Measurements from ENCODE around the gene CDR2.
"Not testable (repeated sequence)": the region's sequence is repeated elsewhere in the genome, so short reads cannot be mapped to it uniquely, and the experiment has no call there.

CDR2 gene

GRCh38 chr16:22306788-22307187, 67.6 kb downstream of the CDR2 start:
- H3K9me3 Mint-ChIP-seq, result no peaks in the 10 kb centered on the region
- peaks cover 33% of the 10 kb centered on the region for H3K36me3 Mint-ChIP-seq
- no peaks in the 10 kb centered on the region for H3K27me3 Mint-ChIP-seq
- DNase-seq, result no peak
- CTCF ChIA-PET, result no interaction called here
- H3K4me1 Mint-ChIP-seq, result peaks cover 3% of the 10 kb centered on the region
- H3K4me3 Mint-ChIP-seq, result no peak overlapping the region
- no peak overlapping the region for H3K27ac Mint-ChIP-seq

DNA sequence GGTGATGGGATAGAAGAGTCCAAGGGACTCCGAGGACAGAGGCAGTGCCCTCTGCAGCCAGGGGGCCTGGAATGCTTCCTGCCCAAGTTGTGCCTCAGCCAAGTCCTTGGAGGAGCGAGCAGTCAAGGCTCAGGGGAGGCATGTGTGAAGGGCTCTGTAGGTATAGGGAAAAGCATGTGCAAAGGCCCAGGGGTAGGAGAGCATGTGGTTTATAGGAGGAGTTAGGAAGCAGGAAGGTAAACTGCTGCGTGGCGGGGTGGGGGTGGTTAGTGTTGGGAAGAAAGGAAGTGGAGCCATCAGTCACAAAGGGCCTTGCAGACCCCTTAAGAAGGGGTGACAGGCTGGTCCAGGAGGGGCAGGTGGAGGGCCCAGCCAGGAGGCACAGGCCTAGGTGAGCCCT, 70.0 kb downstream of the CDR2 start:
- no peak for DNase-seq
- Mint-ChIP-seq H3K36me3 (peaks cover 35% of the 10 kb centered on the region), H3K4me3 (no peak overlapping the region), H3K4me1 (peaks cover 15% of the 10 kb centered on the region), H3K27me3 (no peaks in the 10 kb centered on the region), H3K27ac (no peak overlapping the region), H3K9me3 (no peaks in the 10 kb centered on the region)
- CTCF ChIA-PET, result interaction anchor here (1.7 kb wide), 1 partner anchor 102 kb away, joined by 4 read pairs; no protein-coding TSS in a partner anchor

DNA sequence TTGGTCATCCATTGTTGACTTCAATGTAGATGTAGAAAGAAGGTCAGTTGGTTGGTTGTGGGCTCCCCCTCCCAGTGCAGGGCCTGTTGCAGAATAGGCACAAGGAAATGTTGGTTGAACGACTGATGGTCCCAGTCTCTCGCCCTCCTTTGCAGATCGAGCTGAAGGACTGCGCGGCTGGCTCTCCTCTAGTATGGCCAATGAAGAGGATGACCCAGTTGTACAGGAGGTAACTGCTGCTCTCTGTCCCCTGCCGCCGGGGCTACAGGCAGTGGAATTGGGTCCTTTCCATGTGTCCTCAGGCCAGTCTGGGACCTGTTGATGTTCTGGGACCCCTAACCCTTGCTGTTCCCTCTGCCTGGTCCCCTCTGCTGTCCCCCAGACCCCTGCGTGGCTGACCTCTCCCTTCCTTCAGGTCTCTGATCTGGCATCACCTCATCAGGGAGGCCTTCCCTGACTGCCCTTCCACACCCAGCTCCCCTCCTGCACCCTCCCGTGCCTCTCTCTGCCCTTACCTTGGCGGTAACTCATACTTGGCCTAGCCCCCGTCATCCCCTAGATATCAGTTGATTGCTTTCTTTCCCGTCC, 71.5 kb downstream of the CDR2 start:
- H3K4me1 Mint-ChIP-seq, result peaks cover 27% of the 10 kb centered on the region
- CTCF ChIA-PET, result interaction anchor here (1.2 to 1.7 kb wide), 2 partner anchors 18 to 101 kb away, joined by 4 read pairs; no protein-coding TSS in a partner anchor
- no peak overlapping the region for H3K4me3 Mint-ChIP-seq

GRCh38 chr16:22301423-22301822, 73.0 kb downstream of the CDR2 start:
- CTCF ChIA-PET, result interaction anchor here (1.1 to 6.4 kb wide), 9 partner anchors 9 to 299 kb away, joined by 3 to 115 read pairs (median 10); partner anchors contain the start of gene EEF2K
- peaks cover 32% of the 10 kb centered on the region for H3K4me1 Mint-ChIP-seq
- not testable (repeated sequence) for H3K27me3 Mint-ChIP-seq, H3K9me3 Mint-ChIP-seq, H3K4me3 Mint-ChIP-seq, DNase-seq, H3K27ac Mint-ChIP-seq
- peaks cover 41% of the 10 kb centered on the region for H3K36me3 Mint-ChIP-seq

More for the DNA sequence above, 71.5 kb downstream of the CDR2 start:
- no peaks in the 10 kb centered on the region for H3K9me3 Mint-ChIP-seq
- peaks cover 38% of the 10 kb centered on the region for H3K36me3 Mint-ChIP-seq
- no peaks in the 10 kb centered on the region for H3K27me3 Mint-ChIP-seq
- H3K27ac Mint-ChIP-seq, result no peak overlapping the region
- DNase-seq, result no peak

DNA sequence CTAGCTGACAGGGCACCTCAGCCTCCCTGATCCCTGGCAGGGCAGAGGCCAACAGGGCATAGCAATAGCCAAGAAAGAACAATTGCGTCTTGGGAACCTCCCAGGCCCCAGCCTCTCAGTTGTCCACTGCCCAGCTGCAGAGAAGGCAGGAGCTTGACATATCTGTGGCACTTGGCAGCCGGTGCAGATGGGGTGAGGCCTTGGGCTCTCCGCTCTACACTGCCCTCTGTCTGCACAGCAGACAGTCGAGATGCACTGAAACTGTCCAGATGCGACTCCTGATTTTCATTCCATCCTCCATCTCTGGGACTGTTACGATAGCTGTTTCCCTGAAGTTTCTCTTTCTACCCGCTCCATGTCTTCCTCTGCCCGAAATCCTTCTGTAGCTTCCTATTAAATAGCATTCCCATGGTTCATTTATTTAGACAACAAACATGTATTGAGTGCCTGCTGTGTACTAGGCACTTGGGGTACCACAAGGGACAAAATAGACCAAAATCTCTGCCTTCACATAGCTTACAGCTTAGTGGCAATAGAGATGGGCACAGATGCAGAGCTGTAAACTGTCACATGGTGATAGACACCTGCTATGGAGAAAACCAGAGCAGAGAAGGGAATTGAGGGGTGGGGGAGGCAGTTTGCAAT, 73.9 kb downstream of the CDR2 start:
- H3K4me3 Mint-ChIP-seq, result no peak overlapping the region
- DNase-seq, result peak; percentile 67
- H3K27me3 Mint-ChIP-seq, result peaks cover 4% of the 10 kb centered on the region
- CTCF ChIA-PET, result interaction anchor here (0.5 to 6.4 kb wide), 20 partner anchors 9 to 298 kb away, joined by 3 to 115 read pairs (median 4); partner anchors contain the start of genes CDR2 and EEF2K
- H3K9me3 Mint-ChIP-seq, result no peaks in the 10 kb centered on the region
- H3K36me3 Mint-ChIP-seq, result peaks cover 39% of the 10 kb centered on the region
- peak overlapping the region; percentile 17 for H3K27ac Mint-ChIP-seq
- peaks cover 37% of the 10 kb centered on the region for H3K4me1 Mint-ChIP-seq

DNA sequence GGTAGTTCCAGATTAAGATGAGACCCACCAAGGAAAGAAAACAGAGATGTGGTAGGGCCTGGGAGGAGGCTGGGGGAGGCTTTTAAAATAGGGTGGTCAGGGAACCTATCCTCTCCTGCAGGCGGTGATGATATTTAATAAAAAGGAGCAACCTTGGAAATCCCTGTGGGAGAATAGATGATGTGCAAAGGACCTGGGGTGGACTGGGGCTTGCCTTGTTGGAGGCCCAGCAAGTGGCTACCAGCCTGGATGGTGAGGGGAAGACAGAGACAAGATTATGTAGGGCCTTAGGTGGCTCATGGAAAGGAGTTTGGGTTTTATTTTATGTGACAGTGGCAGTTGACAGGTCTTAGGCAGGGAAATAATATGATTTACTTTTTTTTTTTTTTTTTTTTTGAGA, 75.4 kb downstream of the CDR2 start:
- H3K4me3 Mint-ChIP-seq, result no peak overlapping the region
- CTCF ChIA-PET, result interaction anchor here (2.6 to 6.4 kb wide), 4 partner anchors 94 to 110 kb away, joined by 11 to 115 read pairs (median 60); partner anchors contain the start of gene EEF2K
- H3K9me3 Mint-ChIP-seq, result no peaks in the 10 kb centered on the region
- H3K27ac Mint-ChIP-seq, result peak overlapping the region; percentile 99
- DNase-seq, result no peak
- peaks cover 37% of the 10 kb centered on the region for H3K4me1 Mint-ChIP-seq
- peaks cover 4% of the 10 kb centered on the region for H3K27me3 Mint-ChIP-seq
- H3K36me3 Mint-ChIP-seq, result peaks cover 35% of the 10 kb centered on the region

DNA sequence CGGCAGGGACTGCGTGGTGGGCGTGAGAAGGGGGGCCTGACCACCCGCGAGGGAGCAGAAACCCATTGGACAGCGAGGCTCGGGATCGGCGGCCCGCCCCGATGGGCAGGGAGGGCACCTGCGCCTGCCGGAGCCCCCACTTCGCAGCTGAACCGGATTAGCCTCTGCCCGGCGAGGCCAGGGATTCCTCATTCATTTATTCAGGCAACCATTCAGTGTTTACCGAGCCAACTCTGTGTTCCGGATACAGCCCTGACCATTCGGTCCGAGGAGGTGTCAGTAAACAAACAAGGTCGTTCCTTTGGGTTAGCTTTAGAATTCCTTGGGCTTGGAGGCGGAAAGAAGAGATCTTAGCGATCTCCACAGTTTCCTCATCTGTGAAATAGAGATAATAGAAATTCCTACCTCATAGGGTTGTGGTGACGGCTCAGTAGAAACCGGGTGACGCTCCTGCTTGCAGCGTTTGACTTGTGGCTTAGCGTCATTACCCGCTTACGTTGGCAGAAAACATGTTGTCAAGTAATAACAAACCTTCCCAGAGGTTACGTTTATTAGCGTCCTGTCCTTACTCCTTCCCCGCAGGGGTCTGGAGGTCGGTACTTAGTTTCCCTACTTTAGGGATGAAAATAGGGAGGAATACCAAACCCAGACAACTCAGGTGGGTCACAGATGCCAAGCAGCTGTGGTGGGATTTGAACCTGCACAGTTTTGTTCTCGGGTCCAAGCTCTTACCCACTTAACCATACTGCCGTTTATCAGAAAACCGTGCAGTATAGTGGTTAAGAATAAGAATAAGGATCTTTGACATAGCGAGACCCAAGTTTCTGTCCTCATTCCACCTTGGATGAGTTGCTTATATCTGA, 76.3 kb downstream of the CDR2 start:
- CTCF ChIA-PET, result interaction anchor here (0.6 to 6.4 kb wide), 3 partner anchors 25 to 103 kb away, joined by 3 to 115 read pairs (median 64); partner anchors contain the start of gene EEF2K
- DNase-seq, result peak; percentile 84
- H3K27ac Mint-ChIP-seq, result peak overlapping the region; percentile 99
- H3K4me3 Mint-ChIP-seq, result peak overlapping the region; percentile 88
- peaks cover 32% of the 10 kb centered on the region for H3K36me3 Mint-ChIP-seq
- H3K27me3 Mint-ChIP-seq, result peaks cover 11% of the 10 kb centered on the region
- no peaks in the 10 kb centered on the region for H3K9me3 Mint-ChIP-seq
- peaks cover 37% of the 10 kb centered on the region for H3K4me1 Mint-ChIP-seq

GRCh38 chr16:22297114-22297870, 77.1 kb downstream of the CDR2 start, which contains the start of gene POLR3E:
Gene POLR3E (plus strand): TSS chr16:22297409. CDS start chr16:22302969, 5,560 bp downstream.
- Mint-ChIP-seq H3K36me3 (peaks cover 26% of the 10 kb centered on the region), H3K27me3 (peaks cover 11% of the 10 kb centered on the region), H3K9me3 (no peaks in the 10 kb centered on the region), H3K4me3 (peak within 1 kb of the TSS; percentile 88), H3K4me1 (peaks cover 37% of the 10 kb centered on the region), H3K27ac (peak within 1 kb of the TSS; percentile 99)
- CTCF ChIA-PET, result interaction anchor here (0.6 to 6.4 kb wide), 7 partner anchors 26 to 1155 kb away, joined by 3 to 115 read pairs (median 3); partner anchors contain the start of gene EEF2K
- peak; percentile 100 for DNase-seq

- H3K27me3 Mint-ChIP-seq, result peaks cover 11% of the 10 kb centered on the region
- H3K4me1 Mint-ChIP-seq, result peaks cover 34% of the 10 kb centered on the region
- CTCF ChIA-PET, result interaction anchor here (0.6 to 6.4 kb wide), 8 partner anchors 44 to 1156 kb away, joined by 3 to 115 read pairs (median 4); partner anchors contain the start of gene EEF2K
- no peaks in the 10 kb centered on the region for H3K9me3 Mint-ChIP-seq
- H3K36me3 Mint-ChIP-seq, result peaks cover 22% of the 10 kb centered on the region
- no peak for DNase-seq
- peak overlapping the region; percentile 88 for H3K4me3 Mint-ChIP-seq
- H3K27ac Mint-ChIP-seq, result peak overlapping the region; percentile 99
Observed at GRCh38 chr16:22296225-22297113, 78.0 kb downstream of the CDR2 start.
